Spleen (tissue), 11 donors: Measurements from ENCODE around the gene ZNF189. TPM values are rescaled to one million over a fixed set of nuclear protein-coding genes. Genes with fewer than 3 reads are reported as not detected.
A peak's percentile ranks its signal among the peaks of the same experiment; 100 is the strongest.

Experiments
- DNase-seq: peaks from one replicate; pipeline ENCODE4 v3.0.0-alpha.2; 2020
- H3K27ac ChIP-seq, 8 donors: fragments of 200-600 bp; sonication (generic) in 7 of 8; 1 replicate in 4 of 8; 2 replicates in 4 of 8; pipeline versions ENCODE4 v1.5.0 to v1.8.0; 2016 to 2021; ENCODE audit warnings: inconsistent platforms in 4 of 8, mild to moderate bottlenecking in 4 of 8, moderate library complexity in 1 of 8
- H3K27me3 ChIP-seq, 7 donors: fragments of 200-600 bp; sonication (generic) in 6 of 7; replicated peaks in 1 of 7; 1 replicate in 4 of 7; 2 replicates in 3 of 7; pipeline versions ENCODE4 v1.5.0 to v1.8.0; 2016 to 2021; ENCODE audit warnings: inconsistent platforms in 3 of 7, mild to moderate bottlenecking in 1 of 7
- H3K36me3 ChIP-seq, 6 donors: fragments of 200-600 bp; sonication (generic) in 5 of 6; 1 replicate in 4 of 6; 2 replicates in 2 of 6; pipeline versions ENCODE4 v1.5.0 to v1.8.0; 2016 to 2021; ENCODE audit warnings: inconsistent platforms in 2 of 6
- H3K4me1 ChIP-seq, 6 donors: fragments of 200-600 bp; sonication (generic) in 5 of 6; 1 replicate in 3 of 6; 2 replicates in 3 of 6; pipeline versions ENCODE4 v1.5.0 to v1.8.0; 2016 to 2021; ENCODE audit warnings: inconsistent platforms in 3 of 6
- H3K4me3 ChIP-seq, 8 donors: fragments of 200-600 bp; sonication (generic) in 7 of 8; 1 replicate in 4 of 8; 2 replicates in 4 of 8; pipeline versions ENCODE4 v1.5.0 to v1.8.0; 2016 to 2021; ENCODE audit warnings: inconsistent platforms in 4 of 8, mild to moderate bottlenecking in 4 of 8, moderate library complexity in 2 of 8
- H3K9me3 ChIP-seq, 8 donors: fragments of 200-600 bp; sonication (generic) in 7 of 8; 1 replicate in 4 of 8; 2 replicates in 4 of 8; pipeline versions ENCODE4 v1.5.0 to v1.8.0; 2016 to 2021; ENCODE audit warnings: inconsistent platforms in 4 of 8
- CTCF ChIP-seq, 11 experiments: fragments of 200-600 bp in 7 of 11; fragments of 450-650 bp in 4 of 11; sonication (generic) in 4 of 11; IDR thresholded peaks in 8 of 11; conservative IDR thresholded peaks in 3 of 11; 1 replicate in 7 of 11; 2 replicates in 4 of 11; pipeline versions ENCODE4 v1.4.0 to v1.8.0; 2016 to 2021; ENCODE audit warnings: antibody characterized with exemption in 11 of 11, inconsistent platforms in 4 of 11, mild to moderate bottlenecking in 1 of 11
- POLR2A ChIP-seq, 3 donors: fragments of 450-650 bp; IDR thresholded peaks; one replicate each; pipeline ENCODE4 v1.5.1; 2017; ENCODE audit warnings: antibody characterized with exemption in 3 of 3, mild to moderate bottlenecking in 1 of 3
- POLR2AphosphoS5 ChIP-seq, 3 donors: sonication (generic); formaldehyde crosslinking; IDR thresholded peaks; one replicate each; pipeline ENCODE4 v1.5.1; 2017; ENCODE audit warnings: antibody characterized with exemption in 3 of 3
- WGBS, 5 donors: extraction: QIAGEN DNeasy Blood & Tissue Kit in 3 of 5; methylation state at CpG; one replicate each; pipeline versions ENCODE4 v1.1.5 to v1.1.7; 2013 to 2018; 5-methylcytosine and 5-hydroxymethylcytosine counted together
- intact Hi-C: fragments of 100-400 bp; cut with DNase I; formaldehyde crosslinking; loops from one replicate; pipeline ENCODE4 v1.15.0; 2023; ENCODE audit warnings: low total_unique reads
- polyA plus RNA-seq, 3 donors: library from polyadenylated mRNA; stranded (reverse); fragments of 200-250 nt; gene quantifications; one replicate each; pipeline ENCODE4 v1.2.1, GENCODE V29; 2013
- total RNA-seq, 7 donors: library from RNA; depleted of rRNA in 3 of 7; stranded (reverse); fragments of >200 nt in 3 of 7; fragmentation: NEBNext Ultra II Directional in 4 of 7; extraction: Animal tissue kit (Norgen Biotek cat#: 25700) in 4 of 7; gene quantifications; one replicate each; pipeline versions ENCODE4 v1.1.0 to v1.2.1, GENCODE V29; 2016 to 2021
- donor health status: healthy with polysubstance abuse.
- donor health status: DM: no; HTN: no; CAD: no; lungs with moderate emphysema.
- donor health status: DM: no; HTN: no; CAD: no.
- donor health status: Bipolar disorder and iron deficiency.
- donor health status: healthy.
- donor health status: DM: no; HTN: no; CAD: no.
- donor health status: DM: yes; HTN: yes; CAD: no.

ZNF189 gene
- total and polyA plus RNA-seq, 10 donors = 7.1 to 39.0 (median 24.1) TPM

- WGBS, 5 donors = 81 to 87% (median 83%) methylated on average over 3 of the region's 3 CpGs
- Histone ChIP-seq H3K4me1 (no peaks in the 10 kb centered on the region), H3K4me3 (no peak overlapping the region), H3K9me3 (no peaks in the 10 kb centered on the region), H3K27me3 (no peaks in the 10 kb centered on the region), H3K36me3 (no peaks in the 10 kb centered on the region), H3K27ac (no peak overlapping the region)
- intact Hi-C loops = no loop called here
- no peak for DNase-seq
- no peak for TF ChIP-seq POLR2A (IDR thresholded peaks at IDR 0.05)
- no peak for TF ChIP-seq POLR2AphosphoS5 (IDR thresholded peaks at IDR 0.05)
- no peak for TF ChIP-seq CTCF (IDR thresholded peaks at IDR 0.05 in 8 of 11, conservative IDR thresholded peaks at IDR 0.05 in 3 of 11)
These were observed 34.6 kb downstream of the ZNF189 start for GRCh38 chr9:101433229-101433628.

GRCh38 chr9:101434998-101435397, 36.3 kb downstream of the ZNF189 start:
- H3K27ac ChIP-seq = no peak overlapping the region
- TF ChIP-seq POLR2A (IDR thresholded peaks at IDR 0.05) (no peak), POLR2AphosphoS5 (IDR thresholded peaks at IDR 0.05) (no peak), CTCF (IDR thresholded peaks at IDR 0.05 in 8 of 11, conservative IDR thresholded peaks at IDR 0.05 in 3 of 11) (no peak)
- H3K9me3 ChIP-seq = no peaks in the 10 kb centered on the region
- no peak overlapping the region for H3K4me3 ChIP-seq
- no peaks in the 10 kb centered on the region for H3K36me3 ChIP-seq
- no peaks in the 10 kb centered on the region for H3K4me1 ChIP-seq
- intact Hi-C loops = no loop called here
- H3K27me3 ChIP-seq = no peaks in the 10 kb centered on the region
- DNase-seq = no peak
- 67 to 79% (median 75%) methylated on average over 3 of the region's 3 CpGs for WGBS, 5 donors

- DNase-seq = no peak
- WGBS, 5 donors = 58 to 69% (median 68%) methylated on average over 2 of the region's 2 CpGs
- Histone ChIP-seq H3K4me1 (no peaks in the 10 kb centered on the region), H3K27me3 (peaks cover 0 to 2% (median 0%) of the 10 kb centered on the region in 7 donors), H3K36me3 (no peaks in the 10 kb centered on the region), H3K27ac (no peak within 1 kb of the TSS), H3K9me3 (no peaks in the 10 kb centered on the region), H3K4me3 (no peak within 1 kb of the TSS)
- intact Hi-C loops = no loop called here
- TF ChIP-seq POLR2A (IDR thresholded peaks at IDR 0.05) (no peak), CTCF (IDR thresholded peaks at IDR 0.05 in 8 of 11, conservative IDR thresholded peaks at IDR 0.05 in 3 of 11) (no peak), POLR2AphosphoS5 (IDR thresholded peaks at IDR 0.05) (no peak)
These were observed 37.0 kb downstream of the ZNF189 start, which contains the start of gene ALDOB for GRCh38 chr9:101435601-101436079. Gene ALDOB, minus strand, starts transcription at chr9:101435774. Its CDS starts 4,887 bp downstream, at chr9:101430887.

- DNase-seq = peak; percentile 72
- Histone ChIP-seq H3K36me3 (no peaks in the 10 kb centered on the region), H3K9me3 (no peaks in the 10 kb centered on the region), H3K27ac (peak overlapping the region in 2 of 8 donors; percentile 10 to 52), H3K4me3 (no peak overlapping the region), H3K27me3 (peaks cover 0 to 8% (median 0%) of the 10 kb centered on the region in 7 donors), H3K4me1 (no peaks in the 10 kb centered on the region)
- intact Hi-C loops = no loop called here
- TF ChIP-seq POLR2A (IDR thresholded peaks at IDR 0.05) (no peak), POLR2AphosphoS5 (IDR thresholded peaks at IDR 0.05) (peak in 2 of 3 donors; percentile 45 to 56), CTCF (IDR thresholded peaks at IDR 0.05 in 8 of 11, conservative IDR thresholded peaks at IDR 0.05 in 3 of 11) (no peak)
- 54 to 86% (median 79%) methylated on average over 2 of the region's 2 CpGs for WGBS, 5 donors
These were observed 39.2 kb downstream of the ZNF189 start for GRCh38 chr9:101437806-101438232.
